CD4-positive, alpha-beta T cell treated with Interleukin-4 for 4 hours (primary cell): ENCODE data around the gene PCSK6.
"Not testable (repeated sequence)": the region's sequence is repeated elsewhere in the genome, so short reads cannot be mapped to it uniquely, and the experiment has no call there.

ENCODE experiments used
- DNase-seq: peaks from one replicate; pipeline ENCODE4 v3.0.0-alpha.2; 2020

PCSK6 gene

DNA sequence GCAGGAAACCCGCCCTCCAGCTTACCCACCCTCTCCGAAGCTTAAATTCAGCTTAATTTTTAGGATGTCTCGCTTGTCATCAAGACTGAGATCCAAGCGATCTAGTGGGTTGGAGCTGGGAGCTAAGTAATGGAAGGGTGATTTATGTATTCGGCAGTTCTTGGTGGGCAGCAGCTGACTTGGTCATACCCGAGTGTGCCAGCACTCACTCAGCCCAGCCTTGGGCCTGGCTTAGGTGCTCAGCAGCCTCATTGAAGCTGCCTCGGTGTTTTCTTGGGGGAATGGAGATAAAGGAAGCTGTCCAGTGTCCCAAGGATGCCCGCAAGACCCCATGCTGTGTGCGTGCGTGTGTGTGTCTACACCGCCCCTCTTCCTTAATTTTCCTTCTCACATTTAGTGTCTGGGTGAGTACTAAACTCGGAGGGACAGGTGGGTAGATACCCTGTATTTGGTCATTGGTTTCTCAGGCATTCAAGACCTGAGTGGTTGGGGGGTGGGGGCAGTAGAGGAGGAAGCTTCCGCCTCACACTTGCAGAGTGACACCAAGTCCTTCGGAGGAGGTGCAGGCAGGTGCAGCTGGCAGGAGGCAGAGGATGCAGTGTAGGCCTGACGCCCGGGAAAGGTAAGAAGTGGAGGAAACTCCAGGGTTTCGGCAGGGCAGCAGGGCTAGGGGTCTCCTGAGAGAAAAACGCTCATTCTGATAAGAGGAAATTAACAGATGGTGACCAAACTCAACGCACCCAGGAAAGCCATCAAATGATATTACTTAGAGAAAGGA, 92.8 kb downstream of the PCSK6 start:
- DNase-seq, result no peak

GRCh38 chr15:101394654-101395053, 94.9 kb downstream of the PCSK6 start:
- DNase-seq, result no peak

- no peak for DNase-seq
These were observed 95.4 kb downstream of the PCSK6 start for GRCh38 chr15:101394056-101394630.

DNA sequence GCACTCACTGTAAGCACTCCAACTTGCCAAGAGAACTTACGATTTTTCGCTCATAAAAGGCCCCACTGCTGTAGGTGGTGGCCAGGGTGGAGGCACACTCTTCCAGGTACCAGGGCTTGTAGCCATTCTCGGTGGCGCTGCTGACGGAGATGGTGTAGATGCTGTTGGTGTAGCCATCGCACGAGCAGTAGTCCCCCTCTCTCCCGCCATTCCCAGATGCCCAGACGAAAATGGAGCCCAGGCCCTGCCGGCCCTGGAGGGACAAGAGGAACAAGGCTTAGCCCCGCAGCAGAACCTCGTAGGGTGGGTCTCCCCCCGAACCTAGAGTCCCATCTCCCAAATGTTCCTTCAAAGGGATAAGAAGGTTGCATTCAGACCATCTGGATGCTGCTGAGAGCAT, 96.3 kb downstream of the PCSK6 start:
- no peak for DNase-seq

DNA sequence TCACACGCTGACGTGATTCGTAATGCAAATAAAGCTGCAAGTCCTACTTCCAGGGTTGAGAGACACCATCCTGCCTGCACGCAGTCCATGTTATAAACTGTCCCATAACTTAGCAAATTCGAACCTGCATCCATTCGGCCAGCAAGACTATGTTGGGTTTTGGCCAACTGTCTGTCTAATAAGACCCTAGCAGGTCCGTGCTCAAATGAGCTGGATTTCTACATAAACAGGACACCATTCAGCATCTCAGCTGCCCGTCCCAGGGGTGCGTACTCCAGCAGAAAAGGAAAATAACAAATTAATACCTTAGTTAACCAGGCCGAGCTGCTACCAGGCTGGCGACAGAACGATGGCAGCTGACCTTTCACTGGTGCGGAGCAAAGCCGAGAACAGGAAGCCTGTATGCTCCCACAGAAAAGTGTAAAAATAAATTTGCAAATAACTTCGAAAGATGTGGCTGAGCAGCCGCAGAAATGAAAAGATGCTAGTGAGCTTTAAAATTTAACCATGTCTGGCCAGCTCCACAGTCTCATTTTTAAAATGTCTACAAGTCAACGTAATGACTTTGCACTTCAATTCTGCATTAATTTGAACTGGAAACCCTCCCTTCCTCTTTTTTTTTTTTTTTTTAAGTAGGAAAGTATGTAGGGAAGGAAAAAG, 97.4 kb downstream of the PCSK6 start:
- no peak for DNase-seq

DNA sequence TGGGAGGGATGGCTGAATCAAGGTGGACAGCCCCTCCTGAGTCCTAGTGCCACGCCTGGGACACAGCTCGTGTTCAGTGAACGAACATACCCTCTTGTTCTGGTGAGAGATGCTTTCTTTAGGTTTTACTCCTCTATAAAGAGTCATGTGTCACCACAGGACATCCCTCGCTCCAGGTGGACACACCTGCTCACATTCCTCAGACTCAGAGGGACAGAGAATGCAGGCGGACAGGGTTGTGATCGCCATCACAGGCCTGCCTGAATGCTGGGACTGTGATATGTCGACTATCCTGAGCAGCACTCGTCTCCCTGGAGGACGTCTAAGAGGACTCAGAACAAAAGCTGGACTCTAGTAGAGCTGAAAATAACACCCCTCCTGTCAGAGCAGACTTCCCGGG, 98.1 kb downstream of the PCSK6 start:
- no peak for DNase-seq

DNA sequence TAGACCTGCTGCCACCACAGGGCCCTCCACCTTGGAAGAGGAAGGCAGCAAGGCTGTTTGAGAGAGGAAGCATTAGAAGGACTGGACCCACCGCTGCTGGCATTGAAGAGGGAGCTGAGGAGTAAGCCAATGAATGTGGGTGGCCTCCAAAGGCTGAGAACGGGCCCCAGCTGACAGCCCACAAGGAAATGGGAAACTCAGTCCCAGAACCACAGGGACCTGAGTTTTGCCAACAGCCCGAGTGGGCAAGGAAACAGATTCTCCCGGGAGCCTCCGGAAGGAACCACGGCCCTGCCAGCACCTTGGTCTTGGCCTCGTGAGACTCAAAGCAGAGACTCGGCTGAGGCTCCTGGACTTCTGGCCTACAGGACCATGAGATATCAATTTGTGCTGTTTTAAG, 99.0 kb downstream of the PCSK6 start:
- no peak for DNase-seq

DNA sequence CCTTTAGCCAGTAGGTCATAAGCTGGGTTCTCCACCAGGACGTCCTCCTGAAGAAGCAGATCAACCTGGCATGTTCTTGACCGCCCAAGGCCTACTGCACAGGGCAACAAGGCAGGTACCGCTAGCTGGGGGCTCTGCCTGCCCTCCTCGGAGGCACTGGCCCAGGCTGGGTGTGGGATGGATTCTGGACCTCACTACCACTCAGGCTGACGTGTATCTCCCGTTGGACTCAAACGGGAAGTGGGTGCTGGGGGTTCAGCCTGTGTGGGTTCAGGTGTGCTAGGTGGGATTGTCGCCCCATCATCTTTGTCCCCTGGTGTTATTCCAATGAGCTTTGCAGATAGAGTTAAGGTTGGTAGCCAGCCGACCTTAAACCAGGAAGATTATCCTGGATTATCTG, 99.4 kb downstream of the PCSK6 start:
- no peak for DNase-seq

- no peak for DNase-seq
These were observed 100.1 kb downstream of the PCSK6 start for GRCh38 chr15:101389362-101389761.

DNA sequence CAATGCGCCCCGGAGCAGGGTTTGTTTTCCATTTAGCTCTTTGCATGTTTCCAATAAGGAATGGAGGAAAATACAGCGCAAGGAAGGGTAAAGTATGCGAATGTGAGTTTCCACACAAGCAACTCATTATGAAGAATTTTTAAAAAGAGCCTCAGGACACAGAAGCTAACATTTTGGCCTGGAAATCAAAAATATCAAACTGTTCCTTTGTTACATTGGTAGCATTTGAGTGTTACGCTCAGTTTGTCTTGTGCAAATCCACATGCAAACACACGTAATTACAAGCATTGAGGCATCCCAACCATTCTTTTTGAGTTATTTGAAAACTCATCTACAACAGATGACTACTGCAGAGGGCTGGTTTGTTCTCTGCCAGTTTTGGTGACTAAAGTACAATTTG, 101.5 kb downstream of the PCSK6 start:
- no peak for DNase-seq

DNA sequence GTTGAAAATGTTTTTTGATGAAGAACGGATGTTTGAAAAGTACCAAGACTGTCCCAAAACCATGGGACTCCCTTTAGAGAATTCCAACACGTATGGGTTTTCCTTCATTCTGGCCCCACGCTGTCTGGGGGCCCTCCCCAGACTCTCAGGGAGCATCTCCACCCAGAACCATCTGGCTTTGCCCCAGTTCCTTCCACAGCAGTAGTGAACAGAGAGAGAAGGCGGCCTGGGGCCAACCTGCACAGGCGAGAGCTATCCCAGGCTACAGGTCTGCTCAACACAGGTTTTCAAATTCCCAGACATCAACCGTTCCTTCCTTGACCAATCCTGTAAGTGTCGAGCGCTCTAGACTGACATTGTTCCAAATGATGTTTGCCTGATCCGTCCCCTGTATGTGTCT, 101.9 kb downstream of the PCSK6 start:
- no peak for DNase-seq

DNA sequence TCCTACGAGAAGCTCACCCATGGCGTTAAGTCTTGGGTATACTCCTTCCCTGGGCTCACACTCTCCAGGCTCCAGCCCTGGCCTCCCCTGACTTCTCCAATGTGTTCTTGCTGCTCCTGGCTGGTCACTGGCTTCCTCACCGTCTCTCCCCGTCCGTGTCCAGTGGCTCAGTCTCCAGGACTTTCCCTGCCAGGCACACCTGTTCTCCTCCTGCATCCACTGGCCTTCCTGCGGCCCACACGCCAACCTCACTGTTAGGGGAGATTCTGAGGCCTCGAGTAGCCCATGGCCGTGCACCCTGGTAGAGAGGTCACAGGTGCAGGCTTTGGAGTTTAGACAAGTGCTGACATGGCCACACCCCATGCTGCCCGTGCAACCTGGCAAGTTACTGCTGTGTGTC, 102.5 kb downstream of the PCSK6 start:
- no peak for DNase-seq

DNA sequence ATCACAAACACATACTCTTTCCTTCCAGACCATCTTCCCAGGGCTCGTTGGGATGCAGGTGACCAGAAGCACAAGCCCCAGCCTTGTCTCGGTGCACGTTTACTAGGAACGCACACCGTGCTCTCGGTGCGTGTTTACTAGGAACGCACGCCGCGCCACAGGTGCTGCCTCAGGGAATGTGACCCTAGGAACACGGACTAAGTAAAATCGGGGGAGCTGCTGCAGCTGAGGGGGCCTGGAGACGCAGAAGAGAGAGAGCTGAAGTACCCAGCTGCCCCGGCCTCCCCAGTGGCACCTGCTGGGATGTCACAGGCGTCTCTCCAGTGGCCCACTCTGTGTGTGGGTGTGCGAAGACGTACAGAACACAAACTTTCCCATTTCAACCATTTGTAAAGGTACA, 103.5 kb downstream of the PCSK6 start:
- no peak for DNase-seq

DNA sequence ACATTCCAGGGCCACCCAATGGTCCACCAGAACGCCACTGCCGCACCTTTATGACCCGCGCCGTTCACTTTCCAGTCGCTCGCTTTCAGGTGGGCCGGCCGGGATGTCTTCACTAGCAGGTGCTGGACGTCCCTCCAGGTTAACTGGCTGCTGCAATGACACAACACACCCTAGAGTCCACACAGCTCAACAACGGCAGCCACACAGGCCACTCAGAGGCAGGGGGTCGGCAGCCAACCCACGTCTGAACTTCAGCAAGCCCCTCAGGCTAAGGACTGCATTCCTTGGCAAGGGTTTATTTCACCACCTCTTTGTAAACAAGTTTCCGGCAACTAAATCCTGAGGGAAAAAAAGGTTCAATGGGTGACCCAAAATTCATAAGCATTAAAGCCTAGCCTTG, 105.2 kb downstream of the PCSK6 start:
- no peak for DNase-seq

DNA sequence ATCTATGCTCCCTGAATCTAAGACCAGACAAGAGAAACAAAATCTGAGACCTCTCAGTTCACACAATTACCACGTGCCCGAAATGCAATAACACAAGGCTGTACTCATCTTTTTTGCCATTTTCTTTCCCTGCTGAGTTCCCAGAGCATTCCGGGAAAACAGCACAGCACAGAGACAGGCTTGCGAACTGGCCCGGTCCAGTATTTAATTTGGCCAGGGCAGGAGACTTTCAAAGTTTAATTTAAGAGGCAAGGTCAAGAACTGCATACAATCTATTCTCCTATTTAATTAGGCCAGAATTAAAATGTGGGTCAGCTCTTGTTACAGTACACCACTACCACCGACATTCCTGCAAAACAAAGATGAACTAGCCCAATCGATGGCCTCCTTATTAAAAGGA, 107.0 kb downstream of the PCSK6 start:
- no peak for DNase-seq

DNA sequence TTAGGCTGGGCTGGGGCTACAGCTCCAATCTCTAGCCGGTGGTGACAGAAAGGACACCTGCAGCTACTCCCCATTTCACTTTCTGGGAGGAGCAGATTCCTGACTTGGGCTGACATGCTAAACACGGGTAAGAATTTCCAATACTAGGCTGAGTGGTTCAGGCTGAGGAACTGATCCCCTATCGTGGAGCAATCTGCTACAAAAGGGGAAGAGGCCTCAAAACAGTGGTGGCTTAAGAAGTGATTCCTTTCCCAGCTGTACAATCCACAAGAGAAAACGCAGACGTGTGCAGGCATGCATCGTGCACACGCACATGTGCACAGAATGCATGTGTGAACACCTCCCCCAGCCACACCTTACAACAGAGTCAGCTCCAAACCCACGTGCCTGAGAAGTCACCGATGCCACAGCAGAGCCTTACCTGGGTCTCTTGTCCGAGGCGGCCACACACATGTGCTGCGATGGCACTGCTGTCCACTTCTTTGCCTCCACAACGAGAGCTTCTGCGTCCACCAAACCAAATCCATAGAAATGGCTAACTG, 107.8 kb downstream of the PCSK6 start:
- no peak for DNase-seq

DNA sequence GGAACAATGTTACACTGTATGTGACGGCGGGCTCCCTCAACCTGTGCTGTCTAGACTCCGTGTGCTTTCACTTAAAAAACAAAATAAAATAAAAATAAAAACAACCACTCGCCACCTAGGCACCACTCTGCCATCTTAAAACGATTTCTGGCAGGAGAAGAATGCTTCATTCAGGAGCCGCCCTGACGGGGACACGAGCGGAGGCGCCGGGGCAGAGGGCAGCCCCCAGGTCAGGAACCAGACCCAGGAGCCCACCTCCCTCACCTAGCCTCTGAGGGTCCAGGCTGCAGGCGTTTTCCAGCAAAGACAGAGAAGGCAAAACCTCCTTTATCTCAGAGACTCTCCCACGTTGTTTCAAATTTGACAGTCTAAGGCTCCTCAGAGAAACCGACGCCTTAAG, 109.4 kb downstream of the PCSK6 start:
- no peak for DNase-seq

GRCh38 chr15:101379647-101380046, 109.9 kb downstream of the PCSK6 start:
- no peak for DNase-seq

- no peak for DNase-seq
These were observed 110.6 kb downstream of the PCSK6 start for GRCh38 chr15:101378879-101379278.

- no peak for DNase-seq
These were observed 111.2 kb downstream of the PCSK6 start for GRCh38 chr15:101378171-101378755.

DNA sequence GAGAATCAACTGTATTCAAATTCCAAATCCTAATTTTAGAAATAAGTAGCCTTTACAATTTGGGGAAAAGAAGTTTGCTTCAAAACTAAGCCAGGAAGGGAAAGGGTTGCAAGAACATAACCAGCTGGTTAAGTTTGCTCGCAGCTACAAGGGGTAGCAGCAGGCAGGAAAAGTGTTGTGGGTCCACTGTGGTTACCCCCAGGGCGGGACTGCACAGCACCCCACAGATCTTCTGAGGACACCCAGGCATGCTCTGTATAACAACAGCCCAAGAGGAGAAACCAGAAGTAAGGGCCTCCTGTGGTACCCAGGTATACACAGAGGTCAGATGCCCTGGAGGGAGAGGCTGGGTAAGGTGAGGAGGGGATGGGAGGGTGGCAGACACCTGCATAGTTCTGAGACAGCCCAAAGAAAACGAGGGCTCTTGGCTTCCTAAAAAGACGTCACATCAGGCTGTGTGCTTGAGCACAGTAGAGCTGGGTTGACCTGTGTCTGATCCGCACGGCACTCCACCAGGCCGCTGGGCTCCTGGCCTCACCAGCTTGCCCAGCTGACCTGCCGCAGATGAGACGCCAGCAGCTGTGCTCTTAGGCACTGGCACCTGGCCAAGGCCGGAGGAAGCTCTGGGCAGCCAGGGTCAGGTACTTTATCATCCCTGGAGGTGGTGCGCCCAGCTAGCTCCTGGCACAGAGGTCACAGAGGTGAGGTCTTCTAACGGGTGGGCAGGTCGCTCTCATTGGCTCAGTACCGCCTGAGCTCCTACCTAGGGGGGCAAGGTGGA, 112.7 kb downstream of the PCSK6 start:
- no peak for DNase-seq

- not testable (repeated sequence) for DNase-seq
These were observed 114.5 kb downstream of the PCSK6 start for GRCh38 chr15:101375006-101375405.

DNA sequence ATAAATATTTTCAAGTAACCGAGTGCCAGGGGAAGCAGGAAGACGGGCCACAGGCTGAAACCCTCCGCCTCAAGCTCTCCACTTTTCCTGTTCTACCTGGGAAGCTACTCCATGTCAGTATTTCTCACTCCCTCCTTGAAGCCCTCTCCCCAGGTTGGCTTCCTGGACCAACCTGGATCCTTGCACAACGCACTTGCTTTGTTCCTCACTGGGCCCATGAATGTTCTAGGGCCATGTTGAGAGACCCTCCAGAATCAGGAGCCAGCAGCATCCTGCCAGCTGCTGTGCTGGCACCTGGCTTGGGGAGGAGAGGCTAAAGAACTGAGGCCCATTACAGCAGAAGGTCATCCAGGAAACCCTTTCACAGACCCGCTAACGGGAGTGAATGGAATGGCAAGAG, 115.2 kb downstream of the PCSK6 start:
- no peak for DNase-seq
